ENCODE results near the gene FXYD1.

DNA sequence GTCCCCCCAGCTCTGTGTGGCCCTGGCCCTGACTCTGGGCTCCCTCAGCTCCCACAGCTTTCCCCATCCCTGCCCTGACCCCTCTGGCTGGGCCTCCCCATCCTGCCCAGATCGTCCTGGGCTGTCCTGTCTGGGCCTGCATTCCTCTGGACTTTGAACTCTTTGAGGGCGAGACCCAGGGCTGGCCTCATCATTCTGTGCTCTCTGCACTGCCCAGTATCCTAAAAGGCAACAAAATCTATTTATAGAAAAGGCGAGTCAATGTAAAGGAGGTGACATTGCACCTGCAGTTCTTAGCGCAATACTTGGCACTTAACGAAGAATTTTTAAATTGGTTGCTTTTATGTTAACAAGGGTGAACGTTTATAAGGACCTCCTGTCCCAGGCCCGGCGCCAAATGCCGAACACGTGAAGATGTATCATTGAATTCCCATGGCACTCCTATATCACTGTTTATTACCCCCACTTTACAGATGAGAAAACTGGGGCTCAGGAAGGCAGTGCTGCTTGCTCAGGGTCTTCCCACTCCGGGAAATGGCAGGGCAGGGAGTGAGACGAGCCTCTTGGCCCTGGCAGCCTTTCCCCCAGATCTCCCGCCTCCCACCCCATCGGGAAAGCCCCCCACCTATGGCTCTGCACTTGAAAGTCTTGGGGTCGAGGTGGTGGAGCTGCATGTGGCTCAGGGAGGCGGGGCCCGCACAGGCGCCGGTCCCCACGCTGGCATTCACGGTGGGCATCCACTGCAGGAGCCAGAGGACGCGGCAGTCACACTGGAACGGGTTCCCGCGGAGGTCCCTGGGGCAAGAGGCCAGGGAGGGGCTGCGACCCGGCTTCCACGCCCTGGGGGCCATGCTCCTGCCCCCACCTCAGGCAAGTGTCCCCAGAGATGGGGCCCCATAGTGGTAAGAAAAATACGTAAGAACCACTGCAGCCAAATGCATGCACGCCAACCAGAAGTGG lies 7.6 kb upstream of the FXYD1 start:
- TF ChIP-seq POLR2A (IDR thresholded peaks at IDR 0.05; ENCODE audit: low read depth, low read length): no peak
- no peak for TF ChIP-seq POLR2AphosphoS5 (IDR thresholded peaks at IDR 0.05; ENCODE audit: low read depth, low read length)
- no peak for TF ChIP-seq TAF1 (IDR thresholded peaks at IDR 0.05; ENCODE audit: borderline replicate concordance, low read depth, low read length)

All from GM12892 (cell line).